IPS DF 19.7 (cell line): ENCODE results near the gene ABCG5.

Source experiments
- DNase-seq: peaks from one replicate; pipeline ENCODE4 v3.0.0-alpha.2; 2013; ENCODE audit warnings: low read depth, low spot score

ABCG5 gene

GRCh38 chr2:43838560-43839267 is at the start of gene ABCG5, which contains the start of gene ABCG8:
Gene ABCG5, minus strand, starts transcription at chr2:43838839. Its CDS starts 160 bp downstream, at chr2:43838679.
Gene ABCG8, plus strand, starts transcription at chr2:43838971. Its CDS starts 83 bp downstream, at chr2:43839054.
- DNase-seq, result no peak

GRCh38 chr2:43887176-43887575 is 48.5 kb upstream of the ABCG5 start:
- no peak for DNase-seq

GRCh38 chr2:43885132-43885632 is 46.5 kb upstream of the ABCG5 start:
- DNase-seq, result no peak

GRCh38 chr2:43884689-43885088 is 46.0 kb upstream of the ABCG5 start:
- no peak for DNase-seq

GRCh38 chr2:43882312-43882711 is 43.7 kb upstream of the ABCG5 start:
- no peak for DNase-seq

- DNase-seq, result no peak
Observed at GRCh38 chr2:43880952-43881351, 42.3 kb upstream of the ABCG5 start.

GRCh38 chr2:43880471-43880870 is 41.8 kb upstream of the ABCG5 start:
- no peak for DNase-seq

GRCh38 chr2:43879261-43879660 is 40.6 kb upstream of the ABCG5 start:
- no peak for DNase-seq

- peak; percentile 35 for DNase-seq
Observed at GRCh38 chr2:43877782-43878464, 39.3 kb upstream of the ABCG5 start.

- no peak for DNase-seq
Observed at GRCh38 chr2:43874776-43875451, 36.3 kb upstream of the ABCG5 start.

- DNase-seq, result no peak
Observed at GRCh38 chr2:43872151-43872550, 33.5 kb upstream of the ABCG5 start.

- DNase-seq, result no peak
Observed at GRCh38 chr2:43855292-43855691, 16.7 kb upstream of the ABCG5 start.

- DNase-seq, result no peak
Observed at GRCh38 chr2:43854671-43855070, 16.0 kb upstream of the ABCG5 start.

GRCh38 chr2:43853141-43854081 is 14.8 kb upstream of the ABCG5 start:
- no peak for DNase-seq

- DNase-seq, result no peak
Observed at GRCh38 chr2:43852196-43852730, 13.6 kb upstream of the ABCG5 start.

GRCh38 chr2:43851011-43851980 is 12.7 kb upstream of the ABCG5 start:
- no peak for DNase-seq

GRCh38 chr2:43848214-43848613 is 9.6 kb upstream of the ABCG5 start:
- no peak for DNase-seq

GRCh38 chr2:43846140-43846793 is 7.6 kb upstream of the ABCG5 start:
- no peak for DNase-seq

GRCh38 chr2:43845181-43845580 is 6.5 kb upstream of the ABCG5 start:
- no peak for DNase-seq
